Measurements from ENCODE around the gene ITGAX.

DNA sequence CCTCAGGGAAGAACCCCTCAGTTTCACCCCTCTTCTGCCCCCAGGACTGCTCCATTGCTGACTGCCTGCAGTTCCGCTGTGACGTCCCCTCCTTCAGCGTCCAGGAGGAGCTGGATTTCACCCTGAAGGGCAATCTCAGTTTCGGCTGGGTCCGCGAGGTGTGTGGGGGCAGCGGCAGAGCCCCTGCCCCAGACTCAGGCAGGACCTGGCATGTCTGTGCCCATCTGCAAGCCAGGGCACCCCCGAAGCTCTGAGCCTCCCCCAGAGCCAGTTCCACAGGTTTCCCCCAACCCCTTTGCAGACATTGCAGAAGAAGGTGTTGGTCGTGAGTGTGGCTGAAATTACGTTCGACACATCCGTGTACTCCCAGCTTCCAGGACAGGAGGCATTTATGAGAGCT lies 68.8 kb downstream of the ITGAX start:
- TF ChIP-seq POLR2A (IDR thresholded peaks at IDR 0.05; ENCODE audit: control extremely low read depth in 1 of 2, low read depth in 2 of 2, low read length in 2 of 2) (no peak), GABPA (IDR thresholded peaks at IDR 0.05; ENCODE audit: borderline replicate concordance, insufficient read depth, low read length) (no peak), GTF2F1 (IDR thresholded peaks at IDR 0.05; ENCODE audit: borderline replicate concordance, low read depth, low read length) (no peak), BRCA1 (IDR thresholded peaks at IDR 0.05; ENCODE audit: low read depth, low read length) (no peak), EZH2 (IDR thresholded peaks at IDR 0.05; ENCODE audit: low read depth, low read length, severe bottlenecking) (no peak), ZNF274 (IDR thresholded peaks at IDR 0.05; ENCODE audit: borderline replicate concordance, extremely low read depth, low read length) (no peak), RAD21 (IDR thresholded peaks at IDR 0.05 in 1 of 2, conservative IDR thresholded peaks at IDR 0.05 in 1 of 2; ENCODE audit: low read depth in 2 of 2, low read length in 2 of 2) (no peak), NRF1 (IDR thresholded peaks at IDR 0.05; ENCODE audit: low read depth, low read length) (no peak)
- TF ChIP-seq, protein P1, sequence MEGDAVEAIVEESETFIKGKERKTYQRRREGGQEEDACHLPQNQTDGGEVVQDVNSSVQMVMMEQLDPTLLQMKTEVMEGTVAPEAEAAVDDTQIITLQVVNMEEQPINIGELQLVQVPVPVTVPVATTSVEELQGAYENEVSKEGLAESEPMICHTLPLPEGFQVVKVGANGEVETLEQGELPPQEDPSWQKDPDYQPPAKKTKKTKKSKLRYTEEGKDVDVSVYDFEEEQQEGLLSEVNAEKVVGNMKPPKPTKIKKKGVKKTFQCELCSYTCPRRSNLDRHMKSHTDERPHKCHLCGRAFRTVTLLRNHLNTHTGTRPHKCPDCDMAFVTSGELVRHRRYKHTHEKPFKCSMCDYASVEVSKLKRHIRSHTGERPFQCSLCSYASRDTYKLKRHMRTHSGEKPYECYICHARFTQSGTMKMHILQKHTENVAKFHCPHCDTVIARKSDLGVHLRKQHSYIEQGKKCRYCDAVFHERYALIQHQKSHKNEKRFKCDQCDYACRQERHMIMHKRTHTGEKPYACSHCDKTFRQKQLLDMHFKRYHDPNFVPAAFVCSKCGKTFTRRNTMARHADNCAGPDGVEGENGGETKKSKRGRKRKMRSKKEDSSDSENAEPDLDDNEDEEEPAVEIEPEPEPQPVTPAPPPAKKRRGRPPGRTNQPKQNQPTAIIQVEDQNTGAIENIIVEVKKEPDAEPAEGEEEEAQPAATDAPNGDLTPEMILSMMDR (IDR thresholded peaks at IDR 0.05; ENCODE audit: control extremely low read depth in 1 of 3, insufficient read depth in 1 of 3, low read depth in 1 of 3, low read length in 3 of 3) = no peak

All from H1 (cell line).